AG08396 (cell line): ENCODE measurements around the gene FAN1.

Experiments
- DNase-seq: peaks from one replicate; pipeline ENCODE4 v3.0.0; 2012; ENCODE audit warnings: low spot score, mixed read lengths

FAN1 gene

GRCh38 chr15:30921106-30921505, 17.4 kb downstream of the FAN1 start:
- DNase-seq: no peak

- DNase-seq: no peak
These were observed 18.2 kb downstream of the FAN1 start for GRCh38 chr15:30921781-30922479.

GRCh38 chr15:30922480-30923311, 19.0 kb downstream of the FAN1 start:
- DNase-seq: peak; percentile 51

- DNase-seq: no peak
These were observed 19.7 kb downstream of the FAN1 start for GRCh38 chr15:30923429-30923828.

GRCh38 chr15:30924353-30924752, 20.6 kb downstream of the FAN1 start:
- DNase-seq: peak; percentile 50

- no peak for DNase-seq
These were observed 22.0 kb downstream of the FAN1 start for GRCh38 chr15:30925686-30926085.

GRCh38 chr15:30926161-30926560, 22.4 kb downstream of the FAN1 start:
- DNase-seq: no peak

- DNase-seq: no peak
These were observed 23.5 kb downstream of the FAN1 start for GRCh38 chr15:30927148-30927761.

GRCh38 chr15:30928076-30928475, 24.4 kb downstream of the FAN1 start:
- DNase-seq: no peak

GRCh38 chr15:30929064-30929669, 25.5 kb downstream of the FAN1 start:
- no peak for DNase-seq

- DNase-seq: no peak
These were observed 26.3 kb downstream of the FAN1 start for GRCh38 chr15:30929982-30930381.

- DNase-seq: no peak
These were observed 26.7 kb downstream of the FAN1 start for GRCh38 chr15:30930422-30930821.

GRCh38 chr15:30933293-30933692, 29.6 kb downstream of the FAN1 start:
- no peak for DNase-seq

GRCh38 chr15:30939161-30939560, 35.4 kb downstream of the FAN1 start:
- no peak for DNase-seq

- no peak for DNase-seq
These were observed 36.6 kb downstream of the FAN1 start for GRCh38 chr15:30940359-30940758.

- no peak for DNase-seq
These were observed 37.8 kb downstream of the FAN1 start for GRCh38 chr15:30941520-30941919.

- no peak for DNase-seq
These were observed 40.1 kb downstream of the FAN1 start for GRCh38 chr15:30943654-30944335.

GRCh38 chr15:30953183-30953582, 49.5 kb downstream of the FAN1 start:
- DNase-seq: no peak

- peak; percentile 83 for DNase-seq
These were observed 50.1 kb downstream of the FAN1 start for GRCh38 chr15:30953731-30954378.

GRCh38 chr15:30954674-30955073, 51.0 kb downstream of the FAN1 start:
- DNase-seq: no peak
